ENCODE results near the gene DOC2B.

The DOC2B gene

DNA sequence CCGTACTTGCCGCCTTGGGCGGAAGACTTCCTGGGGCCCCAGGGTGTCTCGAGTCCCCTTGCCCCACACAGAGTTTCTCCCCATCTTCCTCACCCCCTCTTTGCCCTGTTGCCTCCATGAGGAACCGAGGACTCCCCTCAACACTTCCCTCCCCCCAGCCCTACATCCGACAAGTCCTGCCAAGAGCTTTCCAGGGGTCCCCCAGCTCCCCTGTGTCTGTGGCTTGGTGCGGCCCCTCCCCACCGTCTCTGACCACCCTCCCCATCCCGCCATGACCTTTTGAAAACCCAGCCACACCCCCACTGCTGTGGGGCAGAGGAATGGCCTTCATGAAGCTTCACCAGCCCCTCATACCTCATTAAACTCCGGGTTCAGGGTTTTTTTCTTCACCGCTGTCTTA is 32.7 kb downstream of the DOC2B start:
- no peak overlapping the region for H3K27ac ChIP-seq
- no peak overlapping the region for H3K4me3 ChIP-seq
- TF ChIP-seq CTCF (IDR thresholded peaks at IDR 0.05), result no peak
- intact Hi-C loops (cut with DNase I; ENCODE audit: low total_unique reads), result no loop called here
- peak in 1 of 2 donors; percentile 35 for DNase-seq
- H3K4me1 ChIP-seq, result peaks cover 0 to under 1% (median under 1%) of the 10 kb centered on the region in 4 donors
- no peaks in the 10 kb centered on the region for H3K9me3 ChIP-seq
- H3K27me3 ChIP-seq, result peaks cover 0 to 17% of the 10 kb centered on the region in 2 donors
- H3K36me3 ChIP-seq, result no peaks in the 10 kb centered on the region

GRCh38 chr17:147796-148740 is 33.4 kb downstream of the DOC2B start:
- intact Hi-C loops (cut with DNase I; ENCODE audit: low total_unique reads), result no loop called here
- no peak overlapping the region for H3K27ac ChIP-seq
- TF ChIP-seq CTCF (IDR thresholded peaks at IDR 0.05), result no peak
- H3K4me3 ChIP-seq, result no peak overlapping the region
- no peaks in the 10 kb centered on the region for H3K9me3 ChIP-seq
- peaks cover 0 to 4% (median 1%) of the 10 kb centered on the region in 4 donors for H3K4me1 ChIP-seq
- DNase-seq, result peak in 1 of 2 donors; percentile 49
- peaks cover 0 to 15% of the 10 kb centered on the region in 2 donors for H3K27me3 ChIP-seq
- H3K36me3 ChIP-seq, result no peaks in the 10 kb centered on the region

- no peak for TF ChIP-seq CTCF (IDR thresholded peaks at IDR 0.05)
- intact Hi-C loops (cut with DNase I; ENCODE audit: low total_unique reads), result no loop called here
- no peak overlapping the region for H3K27ac ChIP-seq
- peaks cover 0 to 11% of the 10 kb centered on the region in 2 donors for H3K27me3 ChIP-seq
- H3K4me3 ChIP-seq, result no peak overlapping the region
- no peaks in the 10 kb centered on the region for H3K36me3 ChIP-seq
- peaks cover 0 to 4% (median 1%) of the 10 kb centered on the region in 4 donors for H3K4me1 ChIP-seq
- DNase-seq, result peak in 1 of 2 donors; percentile 61
- no peaks in the 10 kb centered on the region for H3K9me3 ChIP-seq
Measured at GRCh38 chr17:146983-147761, 34.3 kb downstream of the DOC2B start.

- Histone ChIP-seq H3K27me3 (peaks cover 0 to 5% of the 10 kb centered on the region in 2 donors), H3K36me3 (no peaks in the 10 kb centered on the region), H3K9me3 (no peaks in the 10 kb centered on the region), H3K27ac (no peak overlapping the region), H3K4me3 (no peak overlapping the region), H3K4me1 (peaks cover 0 to 4% (median 1%) of the 10 kb centered on the region in 4 donors)
- no peak for TF ChIP-seq CTCF (IDR thresholded peaks at IDR 0.05)
- peak in 1 of 2 donors; percentile 38 for DNase-seq
- intact Hi-C loops (cut with DNase I; ENCODE audit: low total_unique reads), result no loop called here
Measured at GRCh38 chr17:146546-146945, 34.9 kb downstream of the DOC2B start.

DNA sequence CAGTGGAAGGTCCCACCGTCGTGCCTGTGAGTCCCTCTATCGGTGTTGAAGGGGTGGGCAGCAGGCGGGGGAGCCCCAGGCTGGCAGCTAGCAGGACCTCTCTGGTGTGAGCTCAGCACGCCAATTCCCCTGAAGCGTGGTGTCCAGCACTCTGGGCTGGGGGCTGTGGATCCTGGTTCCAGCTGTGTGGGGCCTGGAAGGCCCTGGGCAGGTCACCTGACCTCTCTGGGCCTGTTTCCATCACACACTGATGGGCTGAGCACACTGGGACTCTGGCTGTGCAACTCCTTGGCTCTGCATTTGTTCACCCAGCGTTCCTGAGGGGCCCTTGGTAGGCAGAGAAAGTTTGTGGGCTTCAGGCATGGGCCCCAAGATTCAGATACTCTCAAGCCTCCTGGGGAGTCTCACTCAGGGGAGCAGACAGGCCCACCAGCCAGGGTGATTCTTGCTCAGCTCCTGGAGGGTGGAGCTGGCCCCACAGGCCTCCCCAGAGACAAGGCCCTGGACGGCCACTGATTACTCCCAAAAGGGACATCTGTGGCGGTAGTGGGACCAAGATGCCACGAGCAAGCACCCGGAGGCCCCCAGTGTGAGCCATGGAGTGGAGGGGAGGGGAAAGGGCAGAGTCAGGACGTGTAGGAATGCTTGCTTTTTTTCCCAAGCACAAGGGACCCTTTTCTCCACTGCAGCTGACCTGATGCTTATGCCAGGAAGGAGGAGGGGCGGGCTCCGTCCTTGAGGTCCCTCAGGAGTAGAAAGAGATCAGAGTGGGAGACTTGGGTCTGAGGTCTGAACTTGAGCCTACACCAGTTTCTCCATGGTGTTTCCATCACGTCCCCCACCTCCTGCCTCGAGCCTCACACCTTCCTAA is 35.5 kb downstream of the DOC2B start:
- TF ChIP-seq CTCF (IDR thresholded peaks at IDR 0.05), result no peak
- no peaks in the 10 kb centered on the region for H3K9me3 ChIP-seq
- H3K27me3 ChIP-seq, result peaks cover 0 to 5% of the 10 kb centered on the region in 2 donors
- no peaks in the 10 kb centered on the region for H3K36me3 ChIP-seq
- H3K27ac ChIP-seq, result no peak overlapping the region
- H3K4me3 ChIP-seq, result no peak overlapping the region
- peak in 1 of 2 donors; percentile 52 for DNase-seq
- peaks cover 0 to 4% (median 1%) of the 10 kb centered on the region in 4 donors for H3K4me1 ChIP-seq
- intact Hi-C loops (cut with DNase I; ENCODE audit: low total_unique reads), result no loop called here
